ENCODE measurements around the gene GTF3C1.
"Not testable (repeated sequence)": the region's sequence is repeated elsewhere in the genome, so short reads cannot be mapped to it uniquely, and the experiment has no call there.

The GTF3C1 gene

GRCh38 chr16:27439271-27440018, 110.3 kb downstream of the GTF3C1 start:
- DNase-seq = no peak

GRCh38 chr16:27437946-27438345, 111.8 kb downstream of the GTF3C1 start:
- no peak for DNase-seq

GRCh38 chr16:27436921-27437650, 112.6 kb downstream of the GTF3C1 start:
- DNase-seq = no peak

GRCh38 chr16:27436065-27436464, 113.6 kb downstream of the GTF3C1 start:
- no peak for DNase-seq

- not testable (repeated sequence) for DNase-seq
Observed at GRCh38 chr16:27435146-27435545, 114.6 kb downstream of the GTF3C1 start.

GRCh38 chr16:27434141-27435051, 115.3 kb downstream of the GTF3C1 start:
- DNase-seq = no peak

GRCh38 chr16:27433636-27434035, 116.1 kb downstream of the GTF3C1 start:
- DNase-seq = no peak

- not testable (repeated sequence) for DNase-seq
Observed at GRCh38 chr16:27433191-27433590, 116.5 kb downstream of the GTF3C1 start.

GRCh38 chr16:27432558-27432957, 117.2 kb downstream of the GTF3C1 start:
- no peak for DNase-seq

- DNase-seq = no peak
Observed at GRCh38 chr16:27431773-27432532, 117.8 kb downstream of the GTF3C1 start.

- no peak for DNase-seq
Observed at GRCh38 chr16:27430923-27431484, 118.7 kb downstream of the GTF3C1 start.

GRCh38 chr16:27430512-27430911, 119.2 kb downstream of the GTF3C1 start:
- DNase-seq = no peak

GRCh38 chr16:27429981-27430441, 119.7 kb downstream of the GTF3C1 start:
- DNase-seq = no peak

- DNase-seq = no peak
Observed at GRCh38 chr16:27429330-27429871, 120.3 kb downstream of the GTF3C1 start.

GRCh38 chr16:27428026-27428785, 121.5 kb downstream of the GTF3C1 start:
- peak; percentile 13 for DNase-seq

- DNase-seq = no peak
Observed at GRCh38 chr16:27427538-27427937, 122.2 kb downstream of the GTF3C1 start.

- peak; percentile 89 for DNase-seq
Observed at GRCh38 chr16:27426423-27427408, 123.0 kb downstream of the GTF3C1 start.

- no peak for DNase-seq
Observed at GRCh38 chr16:27425961-27426360, 123.8 kb downstream of the GTF3C1 start.

- DNase-seq = no peak
Observed at GRCh38 chr16:27424772-27425498, 124.8 kb downstream of the GTF3C1 start.

Data from HCEC 1CT (cell line).